Islet of Langerhans (tissue), 1 donor: ENCODE measurements around the gene SPTLC3.

ENCODE experiments used
- FAIRE-seq: peaks from one replicate; lab custom pipeline; 2011; peaks lifted over from hg19 to GRCh38; lab: Jason Lieb, UNC

Gene SPTLC3

GRCh38 chr20:13140775-13141174 is 132.0 kb downstream of the SPTLC3 start:
- FAIRE-seq: no peak

- no peak for FAIRE-seq
Observed at GRCh38 chr20:13141546-13141945, 132.8 kb downstream of the SPTLC3 start.

- FAIRE-seq: no peak
Observed at GRCh38 chr20:13142143-13142542, 133.4 kb downstream of the SPTLC3 start.

- no peak for FAIRE-seq
Observed at GRCh38 chr20:13147071-13147963, 138.5 kb downstream of the SPTLC3 start.

GRCh38 chr20:13147971-13148370 is 139.2 kb downstream of the SPTLC3 start:
- FAIRE-seq: no peak

- FAIRE-seq: no peak
Observed at GRCh38 chr20:13148402-13148801, 139.6 kb downstream of the SPTLC3 start.

GRCh38 chr20:13148961-13149360 is 140.2 kb downstream of the SPTLC3 start:
- FAIRE-seq: no peak

- FAIRE-seq: no peak
Observed at GRCh38 chr20:13149371-13150105, 140.8 kb downstream of the SPTLC3 start.

- FAIRE-seq: no peak
Observed at GRCh38 chr20:13158369-13158768, 149.6 kb downstream of the SPTLC3 start.

GRCh38 chr20:13159889-13160288 is 151.1 kb downstream of the SPTLC3 start:
- FAIRE-seq: no peak

GRCh38 chr20:13165203-13165602 is 156.4 kb downstream of the SPTLC3 start:
- FAIRE-seq: no peak

- FAIRE-seq: no peak
Observed at GRCh38 chr20:13166011-13166410, 157.2 kb downstream of the SPTLC3 start.

GRCh38 chr20:13166437-13166836 is 157.7 kb downstream of the SPTLC3 start:
- no peak for FAIRE-seq

GRCh38 chr20:13169086-13169485 is 160.3 kb downstream of the SPTLC3 start:
- no peak for FAIRE-seq

- FAIRE-seq: no peak
Observed at GRCh38 chr20:13170771-13171170, 162.0 kb downstream of the SPTLC3 start.

- FAIRE-seq: no peak
Observed at GRCh38 chr20:13173201-13173600, 164.4 kb downstream of the SPTLC3 start.

- FAIRE-seq: no peak
Observed at GRCh38 chr20:13174402-13174801, 165.6 kb downstream of the SPTLC3 start.

GRCh38 chr20:13180986-13181889 is 172.5 kb downstream of the SPTLC3 start:
- FAIRE-seq: no peak

- FAIRE-seq: no peak
Observed at GRCh38 chr20:13183005-13183404, 174.2 kb downstream of the SPTLC3 start.

GRCh38 chr20:13186043-13186774 is 177.4 kb downstream of the SPTLC3 start:
- FAIRE-seq: no peak

- no peak for FAIRE-seq
Observed at GRCh38 chr20:13187899-13188298, 179.1 kb downstream of the SPTLC3 start.

- FAIRE-seq: no peak
Observed at GRCh38 chr20:13199279-13199678, 190.5 kb downstream of the SPTLC3 start.
